GM18507 (cell line): ENCODE data around the gene LMNTD1.
"Not testable (repeated sequence)": the region's sequence is repeated elsewhere in the genome, so short reads cannot be mapped to it uniquely, and the experiment has no call there.

Source experiments
- DNase-seq: peaks from one replicate; pipeline ENCODE4 v3.0.0; 2011; ENCODE audit warnings: low read depth; ENCODE audit not compliant: insufficient read length; ENCODE audit errors: extremely low spot score
- FAIRE-seq: peaks from 2 replicates; lab custom pipeline; 2011; peaks lifted over from hg19 to GRCh38; lab: Jason Lieb, UNC

LMNTD1 gene

DNA sequence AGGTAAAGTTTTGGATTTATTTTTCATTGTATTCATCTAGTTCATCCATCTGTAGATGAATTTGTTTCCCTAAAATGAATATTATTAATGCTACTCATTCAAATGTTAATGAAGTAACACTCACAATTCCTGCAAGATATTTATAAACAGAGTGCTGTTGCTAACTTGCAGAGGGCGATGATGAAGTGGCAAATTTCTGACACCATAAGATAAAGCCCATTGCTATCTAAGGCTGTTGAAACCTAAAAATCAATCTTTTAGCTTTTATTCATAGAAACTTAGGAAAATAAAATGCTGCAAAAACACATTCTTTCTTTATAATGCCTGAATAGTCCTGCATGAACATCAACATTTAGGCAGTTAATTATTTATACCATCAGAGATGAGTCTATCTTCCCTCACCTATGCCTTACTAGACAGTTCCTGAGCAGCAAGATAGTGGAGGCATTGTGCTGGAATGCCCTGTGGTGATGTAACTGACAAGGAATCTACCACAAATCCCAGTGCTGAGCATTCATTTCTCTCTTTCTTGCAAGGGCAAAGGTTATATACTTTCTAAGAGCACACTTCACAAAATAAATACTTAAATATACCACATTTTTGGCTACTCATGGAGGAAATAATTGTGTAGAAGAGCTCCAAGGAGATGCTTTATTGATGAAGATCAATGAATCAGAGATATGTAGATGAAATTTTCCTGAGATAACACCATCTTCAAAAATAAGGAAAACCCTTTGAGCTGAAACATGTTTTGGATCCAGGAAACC lies 57.6 kb downstream of the LMNTD1 start:
- DNase-seq (no peak), FAIRE-seq (no peak)

DNA sequence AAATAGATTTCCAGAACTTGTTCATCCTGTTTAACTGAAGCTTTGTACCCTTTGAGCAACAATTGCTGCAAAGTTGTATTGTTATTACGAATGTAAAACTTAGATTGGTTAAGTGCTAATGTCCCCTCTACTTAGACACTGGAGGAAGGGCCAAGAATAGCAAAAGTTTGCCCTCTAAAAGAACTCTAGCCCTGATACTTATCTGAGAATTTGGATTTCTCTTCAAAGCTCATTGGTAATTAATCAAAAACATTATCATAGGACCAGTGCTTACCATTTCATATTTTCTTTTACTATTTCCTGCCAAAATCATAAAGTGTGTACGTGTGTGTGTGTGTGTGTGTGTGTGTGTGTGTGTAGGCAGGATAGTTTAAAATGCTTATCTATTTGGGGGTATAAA lies 58.2 kb downstream of the LMNTD1 start:
- FAIRE-seq, result no peak
- DNase-seq, result no peak

DNA sequence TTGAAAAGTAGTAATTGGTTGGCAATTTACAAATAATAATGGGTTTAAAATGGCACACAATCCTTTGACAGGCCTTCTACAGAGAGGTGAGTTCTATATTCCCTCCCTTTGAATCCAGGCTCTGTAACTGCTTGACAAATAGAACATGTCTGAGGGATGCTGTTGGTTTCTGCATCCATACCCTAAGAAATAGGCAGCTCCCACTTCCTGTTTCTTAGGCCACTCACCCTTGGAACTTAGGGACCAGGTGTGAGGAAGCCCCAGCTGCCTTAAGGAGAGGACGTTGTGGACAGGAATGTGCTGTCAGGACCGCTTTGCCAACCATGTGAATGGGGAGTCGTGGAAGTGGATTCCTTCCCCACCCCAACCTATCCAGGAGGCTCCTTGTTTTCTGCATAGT lies 59.4 kb downstream of the LMNTD1 start:
- FAIRE-seq, result no peak

DNA sequence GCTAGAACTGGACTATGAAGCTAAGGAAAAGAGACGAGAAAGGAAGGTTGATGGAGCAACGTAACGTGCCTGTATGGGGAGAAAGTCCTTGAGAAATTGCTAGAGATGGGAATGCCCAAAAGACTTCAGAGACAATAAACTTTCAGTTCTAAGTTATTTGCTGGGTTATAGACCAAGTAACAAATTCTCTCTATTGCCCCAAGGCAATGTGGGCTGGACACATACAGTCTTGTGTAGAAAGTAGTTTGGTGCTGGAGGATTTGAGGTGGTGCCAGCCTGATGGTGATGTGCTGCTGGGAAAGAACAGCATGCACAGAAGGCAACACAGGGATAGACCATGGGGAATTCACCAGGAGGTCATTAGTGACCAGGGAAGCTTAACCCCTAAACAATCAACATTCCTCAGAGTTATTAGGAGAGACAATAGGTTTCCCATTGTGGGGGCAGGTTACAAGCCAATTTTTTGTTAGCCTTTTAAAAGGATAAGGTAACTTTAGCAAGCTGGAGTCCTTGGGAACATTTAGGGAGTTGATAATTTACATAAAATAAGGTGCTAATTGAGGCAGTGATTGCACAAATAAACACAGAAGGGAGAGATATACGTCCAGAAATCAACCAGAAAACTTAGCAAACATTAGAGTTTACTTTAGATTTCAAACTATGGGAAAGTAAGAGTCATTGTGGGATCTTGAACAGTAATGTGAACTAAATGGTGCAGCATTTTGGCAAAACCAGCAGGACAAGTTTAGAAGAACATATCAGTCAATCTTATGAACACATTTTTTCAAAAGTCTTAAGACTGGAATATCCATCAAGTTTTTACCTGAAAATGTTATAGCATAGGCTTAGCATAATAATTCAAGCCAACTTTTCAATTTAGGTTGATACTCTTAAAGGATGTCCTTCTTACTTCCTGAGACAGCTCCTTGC lies 61.4 kb downstream of the LMNTD1 start:
- no peak for FAIRE-seq
- DNase-seq, result no peak

More for the DNA sequence above, 59.4 kb downstream of the LMNTD1 start:
- no peak for DNase-seq

DNA sequence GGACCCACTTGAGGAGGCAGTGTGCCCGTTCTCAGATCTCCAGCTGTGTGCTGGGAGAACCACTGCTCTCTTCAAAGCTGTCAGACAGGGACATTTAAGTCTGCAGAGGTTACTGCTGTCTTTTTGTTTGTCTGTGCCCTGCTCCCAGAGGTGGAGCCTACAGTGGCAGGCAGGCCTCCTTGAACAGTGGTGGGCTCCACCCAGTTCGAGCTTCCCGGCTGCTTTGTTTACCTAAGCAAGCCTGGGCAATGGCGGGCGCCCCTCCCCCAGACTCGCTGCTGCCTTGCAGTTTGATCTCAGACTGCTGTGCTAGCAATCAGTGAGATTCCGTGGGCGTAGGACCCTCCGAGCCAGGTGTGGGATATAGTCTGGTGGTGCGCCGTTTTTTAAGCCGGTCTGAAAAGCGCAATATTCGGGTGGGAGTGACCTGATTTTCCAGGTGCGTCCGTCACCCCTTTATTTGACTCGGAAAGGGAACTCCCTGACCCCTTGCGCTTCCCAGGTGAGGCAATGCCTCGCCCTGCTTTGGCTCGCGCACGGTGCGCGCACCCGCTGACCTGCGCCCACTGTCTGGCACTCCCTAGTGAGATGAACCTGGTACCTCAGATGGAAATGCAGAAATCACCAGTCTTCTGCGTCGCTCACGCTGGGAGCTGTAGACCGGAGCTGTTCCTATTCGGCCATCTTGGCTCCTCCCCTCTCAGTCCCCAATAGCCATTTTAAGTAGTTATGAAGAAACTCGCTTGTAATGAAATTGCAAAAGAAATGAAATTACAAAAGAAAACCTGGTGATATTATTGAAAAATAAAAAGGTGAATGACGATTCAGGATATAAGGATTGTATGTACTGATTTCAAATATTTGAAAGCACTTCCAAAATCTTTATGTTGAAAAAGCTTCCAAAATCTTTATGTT lies 63.9 kb downstream of the LMNTD1 start:
- DNase-seq, result not testable (repeated sequence)

DNA sequence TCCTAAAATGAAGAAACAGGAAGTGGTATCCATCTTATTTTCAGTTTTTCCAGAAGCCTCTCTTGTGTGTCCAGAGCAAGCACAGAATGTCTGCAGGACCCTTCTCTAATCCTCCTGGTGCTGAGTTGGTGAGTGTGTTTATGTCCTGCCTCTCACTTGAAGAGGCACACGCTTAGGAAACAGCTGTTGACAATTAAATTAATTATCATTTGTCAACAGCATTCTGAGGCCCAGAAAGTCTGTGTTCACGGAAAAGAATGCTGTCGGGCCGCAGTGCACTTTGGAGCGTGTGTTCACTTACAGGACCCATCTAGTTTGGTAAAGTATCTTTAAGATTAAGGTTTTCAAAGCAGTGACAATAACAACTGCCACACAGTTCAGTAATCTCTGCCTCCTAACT lies 70.5 kb downstream of the LMNTD1 start:
- no peak for FAIRE-seq
- DNase-seq, result no peak

More for the DNA sequence above, 63.9 kb downstream of the LMNTD1 start:
- FAIRE-seq, result not testable (repeated sequence)

DNA sequence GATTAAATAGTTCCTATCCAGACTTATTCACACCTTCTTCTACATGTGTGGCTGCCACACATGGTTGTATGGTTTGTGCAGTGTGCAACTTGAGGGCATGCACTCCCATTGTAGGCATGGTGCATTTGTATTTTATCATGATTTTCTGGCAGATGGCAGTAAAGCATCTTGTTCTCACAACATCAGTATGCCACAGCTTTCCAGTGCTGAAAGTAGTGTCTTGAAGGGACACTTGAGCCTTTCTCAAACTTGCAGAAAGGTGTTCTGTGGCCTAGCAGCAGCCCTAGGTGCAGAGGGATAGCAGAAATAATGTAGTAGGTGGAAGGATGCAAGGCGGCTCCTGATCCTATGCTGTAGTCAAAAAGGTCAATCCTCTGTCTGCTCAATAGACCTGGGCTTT lies 72.9 kb downstream of the LMNTD1 start:
- no peak for FAIRE-seq
- no peak for DNase-seq

DNA sequence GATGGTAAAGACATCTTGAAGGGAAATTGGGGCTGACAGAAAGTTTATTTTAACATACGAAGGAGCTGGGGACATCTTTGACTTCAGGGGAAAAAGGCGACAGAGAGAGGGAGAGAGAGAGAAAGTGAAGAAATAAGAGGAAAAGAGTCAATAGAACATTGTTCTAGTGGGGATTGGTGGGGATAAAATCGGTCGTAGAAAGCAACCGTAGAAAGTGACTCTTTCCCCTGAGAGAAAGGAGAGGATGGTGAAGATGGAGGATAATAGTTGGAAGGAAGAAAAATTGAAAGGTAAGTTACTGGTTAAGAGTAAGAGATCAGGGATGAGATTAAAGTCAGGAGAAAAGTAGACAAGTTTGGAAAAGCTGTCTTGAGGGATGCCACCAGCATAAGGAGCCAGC lies 75.9 kb downstream of the LMNTD1 start:
- DNase-seq, result no peak
- no peak for FAIRE-seq

DNA sequence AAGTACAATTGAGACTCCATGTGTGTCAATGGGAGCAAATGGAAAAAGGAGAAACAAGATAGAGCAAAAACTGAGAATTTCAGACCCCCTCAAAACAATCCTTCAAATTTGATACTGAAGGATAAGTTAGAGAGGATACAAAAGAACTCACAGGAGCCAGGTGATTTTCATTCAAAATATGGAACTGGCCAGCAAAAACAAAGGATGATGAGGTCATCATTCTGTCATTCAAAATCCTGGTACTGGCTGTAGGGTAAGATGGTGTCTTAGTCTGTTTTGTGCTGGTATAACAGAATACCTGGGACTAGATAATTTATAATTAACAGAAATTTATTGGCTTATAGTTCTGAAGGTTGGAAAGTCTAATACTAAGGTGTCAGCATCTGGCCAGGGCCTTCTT lies 80.6 kb downstream of the LMNTD1 start:
- FAIRE-seq (no peak), DNase-seq (no peak)

DNA sequence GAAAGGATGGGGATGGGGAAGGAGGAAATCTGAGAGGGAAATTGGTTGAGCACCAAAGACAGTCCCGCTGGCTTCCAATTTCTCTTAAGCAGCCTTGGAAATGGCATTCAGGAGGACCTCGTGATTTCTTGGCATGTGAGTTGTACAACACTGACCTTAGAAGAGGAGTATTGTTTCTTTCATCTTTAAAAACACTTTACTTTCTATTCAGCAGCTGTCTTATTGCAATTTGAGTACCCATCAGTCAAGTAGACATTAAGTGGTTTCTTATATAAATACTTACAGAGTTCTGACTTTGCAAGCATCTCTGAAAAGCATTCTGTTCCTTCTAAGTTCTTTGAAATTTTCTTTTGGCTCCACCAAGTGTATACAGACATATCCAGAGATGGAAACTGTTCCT lies 83.2 kb downstream of the LMNTD1 start:
- DNase-seq (no peak), FAIRE-seq (no peak)

DNA sequence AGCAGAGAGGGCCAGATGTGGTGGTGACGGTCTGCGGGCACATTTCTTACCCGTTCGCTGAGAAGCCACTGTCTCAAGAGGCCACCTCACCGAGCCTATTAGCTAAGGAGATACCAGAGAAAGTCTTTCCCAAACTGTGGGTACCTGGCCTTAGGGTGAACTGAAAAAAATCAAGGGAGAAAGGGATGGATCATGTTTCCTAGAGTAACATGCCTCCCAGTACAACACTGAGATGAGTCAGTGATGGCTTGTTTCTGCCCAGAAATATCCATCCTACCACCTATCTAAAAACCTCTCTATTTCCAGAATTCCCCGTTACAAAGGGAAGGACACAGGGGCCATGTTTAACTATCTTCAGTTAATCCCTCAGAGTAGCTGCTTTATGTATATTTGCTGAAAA lies 83.7 kb downstream of the LMNTD1 start:
- no peak for DNase-seq
- FAIRE-seq, result no peak

DNA sequence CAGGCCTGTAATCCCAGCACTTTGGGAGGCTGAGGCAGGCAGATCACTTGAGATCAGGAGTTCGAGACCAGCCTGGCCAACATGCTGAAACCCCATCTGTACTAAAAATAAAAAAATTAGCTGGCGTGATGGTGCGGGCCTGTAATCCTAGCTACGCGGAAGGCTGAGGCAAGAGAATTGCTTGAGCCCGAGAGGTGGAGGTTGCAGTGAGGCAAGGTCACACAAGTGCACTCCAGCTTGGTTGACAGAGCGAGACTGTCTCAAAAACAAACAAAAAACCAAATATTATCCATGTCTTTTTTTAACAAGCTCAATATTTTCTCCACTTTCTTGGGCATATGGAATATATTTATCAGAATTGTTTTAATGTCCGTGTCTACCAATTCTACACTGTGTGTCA lies 89.6 kb downstream of the LMNTD1 start:
- FAIRE-seq, result no peak
- DNase-seq, result no peak

DNA sequence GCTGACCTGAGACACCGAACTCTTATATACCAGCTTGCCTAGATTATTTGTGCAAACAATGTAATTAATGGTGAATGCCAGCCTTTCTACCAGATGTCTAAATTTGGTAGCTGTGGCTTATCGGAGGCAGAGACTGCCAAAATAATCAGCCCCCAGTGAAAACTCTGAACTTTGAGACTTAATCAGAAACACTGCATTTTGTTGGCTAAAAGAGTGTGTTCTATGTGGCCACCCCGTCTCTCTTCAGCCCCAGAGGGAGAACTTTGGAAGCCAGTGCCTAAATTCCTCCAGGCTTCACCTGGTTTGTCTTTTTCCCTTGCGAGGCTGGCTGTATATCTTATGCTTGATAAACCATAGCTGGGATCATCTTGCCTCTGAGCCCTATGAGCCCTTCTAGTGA lies 90.1 kb downstream of the LMNTD1 start:
- no peak for DNase-seq
- FAIRE-seq, result no peak

DNA sequence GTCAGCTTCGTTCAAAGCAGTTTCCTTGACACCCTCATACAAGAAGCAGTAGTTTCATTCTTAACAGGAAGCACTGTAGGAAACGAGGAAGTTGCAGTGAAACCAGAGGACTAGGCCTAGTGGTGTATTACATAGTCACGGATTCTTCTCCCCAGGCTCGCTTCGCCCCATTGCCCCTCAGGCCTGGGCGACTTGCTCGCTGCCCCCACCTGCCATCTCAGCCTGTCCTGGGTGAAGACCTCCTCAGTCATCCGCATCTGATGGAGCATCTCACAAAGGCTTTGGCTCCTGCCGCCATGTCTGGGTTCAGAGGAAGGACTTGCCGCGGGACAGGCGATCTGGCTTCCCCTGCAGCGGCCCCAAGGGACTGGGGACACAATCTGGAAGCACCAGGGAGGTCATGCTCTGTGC lies 93.5 kb downstream of the LMNTD1 start:
- DNase-seq (peak; percentile 29), FAIRE-seq (peak; percentile 90)

DNA sequence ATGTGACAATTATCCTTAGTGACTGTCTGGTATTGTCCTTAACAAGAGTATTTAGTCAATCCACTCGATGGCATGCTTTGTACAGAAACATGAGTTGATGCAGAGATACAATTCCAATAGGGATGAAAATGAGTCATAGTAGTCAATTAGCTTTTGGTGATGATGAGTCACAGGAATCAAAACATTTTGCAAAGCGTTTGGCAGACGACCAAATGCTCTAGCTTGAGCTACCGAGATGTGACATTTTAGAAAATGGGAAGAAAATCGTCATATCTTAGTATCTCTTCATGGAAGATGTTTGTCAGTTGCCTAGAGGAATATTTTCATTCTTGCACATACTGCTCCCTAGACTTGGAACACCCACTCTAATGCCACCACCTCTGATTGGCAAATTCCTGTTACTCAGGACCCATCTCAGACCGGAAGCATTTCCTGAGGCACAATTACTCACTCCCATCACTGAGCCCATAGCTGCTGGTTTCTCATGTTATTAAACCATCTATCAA lies 95.0 kb downstream of the LMNTD1 start:
- DNase-seq (no peak), FAIRE-seq (no peak)

DNA sequence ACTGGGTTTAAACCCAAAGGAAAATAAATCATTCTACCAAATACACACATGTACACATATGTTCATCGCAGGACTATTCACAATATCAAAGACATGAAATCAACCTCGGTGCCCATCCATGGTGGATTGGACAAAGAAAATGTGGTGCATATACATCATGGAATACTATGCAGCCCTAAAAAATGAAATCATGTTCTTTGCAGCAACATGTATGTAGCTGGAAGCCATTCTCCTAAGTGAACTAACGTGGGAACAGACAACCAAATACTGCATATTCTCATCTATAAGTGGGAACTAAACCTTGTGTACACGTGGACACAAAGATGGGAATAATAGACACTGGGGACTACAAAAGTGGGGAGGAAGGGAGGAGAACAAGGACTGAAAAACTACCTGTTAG lies 96.6 kb downstream of the LMNTD1 start:
- FAIRE-seq, result peak; percentile 29
- DNase-seq, result no peak

DNA sequence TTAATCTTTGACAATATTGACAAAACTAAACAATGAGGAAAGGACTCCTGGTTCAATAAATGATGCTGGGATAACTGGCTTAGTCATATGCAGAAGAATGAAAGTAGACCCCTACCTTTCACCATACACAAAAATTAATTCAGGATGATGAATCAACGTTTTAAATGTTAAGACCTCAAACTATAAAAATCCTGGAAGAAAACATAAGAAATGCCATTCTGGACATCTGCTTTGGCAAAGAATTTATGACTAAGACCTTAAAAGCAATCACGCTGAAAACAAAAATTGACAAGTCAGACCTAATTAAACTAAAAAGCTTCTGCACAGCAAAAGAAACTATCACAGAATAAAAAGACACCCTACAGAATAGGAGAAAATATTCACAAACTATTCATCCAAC lies 97.4 kb downstream of the LMNTD1 start:
- no peak for FAIRE-seq
- no peak for DNase-seq

DNA sequence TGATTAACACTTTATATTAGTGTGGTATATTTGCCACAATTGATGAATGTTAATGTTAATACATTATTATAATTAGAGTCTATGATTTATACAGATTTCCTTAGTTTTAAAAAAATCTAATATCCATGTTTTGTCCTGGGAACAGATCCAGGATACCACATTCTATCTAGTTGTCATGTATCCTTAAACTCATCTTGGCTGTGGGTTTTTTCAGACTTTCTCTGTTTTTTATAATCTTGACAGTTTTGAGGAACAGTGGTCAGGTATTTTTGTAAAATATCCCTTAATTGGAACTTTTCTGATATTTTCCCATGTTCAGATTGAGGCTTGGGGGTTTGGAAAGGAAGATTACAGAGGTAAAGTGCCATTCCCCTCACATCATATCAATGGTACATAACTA lies 104.1 kb downstream of the LMNTD1 start:
- FAIRE-seq (no peak), DNase-seq (no peak)

DNA sequence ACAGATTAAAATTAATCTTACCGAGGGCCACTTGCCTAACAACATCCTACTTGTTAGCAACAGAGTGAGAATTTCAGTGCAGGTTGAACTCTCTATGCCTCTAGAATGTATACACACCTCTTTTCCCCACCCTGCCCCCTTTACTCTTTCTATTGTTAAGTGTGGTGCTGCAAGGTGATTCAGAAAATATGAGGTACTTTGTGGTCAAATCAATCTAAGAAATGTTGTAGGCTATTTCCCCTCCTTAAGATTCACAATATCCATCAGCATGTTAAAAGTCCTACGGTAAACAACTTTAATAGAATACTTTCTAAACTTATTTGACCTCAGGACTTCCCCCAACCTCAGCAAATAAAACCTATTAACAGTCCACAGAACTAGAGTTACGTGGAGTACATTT lies 106.0 kb downstream of the LMNTD1 start:
- DNase-seq (no peak), FAIRE-seq (no peak)

DNA sequence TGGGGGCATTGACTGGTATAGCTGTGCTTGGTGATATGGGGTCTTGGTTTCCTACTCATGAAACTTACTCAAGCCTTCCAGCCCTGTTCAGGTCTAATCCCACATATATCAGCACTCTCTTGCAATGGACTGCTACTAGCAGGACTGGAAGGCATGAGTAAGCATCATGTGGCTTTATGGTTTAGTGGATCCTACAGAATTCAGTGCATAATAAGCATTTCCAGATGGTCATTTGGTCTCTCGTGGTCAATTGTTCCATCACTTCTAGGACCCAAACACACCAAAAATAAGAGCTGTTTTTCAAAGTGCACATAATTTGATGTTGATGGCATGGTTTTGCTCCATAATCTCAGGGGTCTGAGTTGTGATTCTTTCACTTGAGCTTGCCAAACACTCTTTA lies 114.4 kb downstream of the LMNTD1 start:
- no peak for DNase-seq
- no peak for FAIRE-seq
